C4-2B (cell line): ENCODE results near the gene PDRG1.

Experiments used
- ZFX ChIP-seq: fragments of 450-650 bp; IDR thresholded peaks from 2 replicates; pipeline ENCODE4 v1.6.1; 2017
- TF ChIP-seq, protein P1 (sequence below): fragments of 450-650 bp; conservative IDR thresholded peaks from 2 replicates; pipeline ENCODE4 v1.5.1; 2017; ENCODE audit warnings: mild to moderate bottlenecking

DNA sequence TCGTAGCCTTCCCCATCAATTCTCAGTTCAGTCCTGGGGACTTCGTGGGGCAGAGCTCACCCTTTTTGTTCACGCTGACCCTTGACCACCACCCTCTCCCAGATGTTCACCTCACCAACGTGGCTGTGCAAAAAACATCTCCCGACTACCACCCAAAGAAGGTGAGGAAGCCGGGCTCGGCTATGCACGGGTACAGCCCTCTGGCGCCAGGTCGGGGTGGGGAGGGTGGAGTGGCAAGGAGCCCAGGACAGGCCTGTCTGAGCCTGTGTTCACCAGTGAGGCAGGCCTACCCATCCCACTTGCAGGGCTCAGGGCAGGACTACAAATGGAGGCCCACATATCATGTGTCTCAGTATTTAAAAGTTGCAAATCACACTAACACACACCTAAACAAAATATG, 18.1 kb downstream of the PDRG1 start:
- TF ChIP-seq ZFX, result no peak
- TF ChIP-seq, protein P1, sequence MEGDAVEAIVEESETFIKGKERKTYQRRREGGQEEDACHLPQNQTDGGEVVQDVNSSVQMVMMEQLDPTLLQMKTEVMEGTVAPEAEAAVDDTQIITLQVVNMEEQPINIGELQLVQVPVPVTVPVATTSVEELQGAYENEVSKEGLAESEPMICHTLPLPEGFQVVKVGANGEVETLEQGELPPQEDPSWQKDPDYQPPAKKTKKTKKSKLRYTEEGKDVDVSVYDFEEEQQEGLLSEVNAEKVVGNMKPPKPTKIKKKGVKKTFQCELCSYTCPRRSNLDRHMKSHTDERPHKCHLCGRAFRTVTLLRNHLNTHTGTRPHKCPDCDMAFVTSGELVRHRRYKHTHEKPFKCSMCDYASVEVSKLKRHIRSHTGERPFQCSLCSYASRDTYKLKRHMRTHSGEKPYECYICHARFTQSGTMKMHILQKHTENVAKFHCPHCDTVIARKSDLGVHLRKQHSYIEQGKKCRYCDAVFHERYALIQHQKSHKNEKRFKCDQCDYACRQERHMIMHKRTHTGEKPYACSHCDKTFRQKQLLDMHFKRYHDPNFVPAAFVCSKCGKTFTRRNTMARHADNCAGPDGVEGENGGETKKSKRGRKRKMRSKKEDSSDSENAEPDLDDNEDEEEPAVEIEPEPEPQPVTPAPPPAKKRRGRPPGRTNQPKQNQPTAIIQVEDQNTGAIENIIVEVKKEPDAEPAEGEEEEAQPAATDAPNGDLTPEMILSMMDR, result no peak
